ENCODE results near the gene PHKA2. TPM values are rescaled to one million over a fixed set of nuclear protein-coding genes. Genes with fewer than 3 reads are reported as not detected.

Gene PHKA2
- total RNA-seq, 5 donors from 2014 or later (not counting 1 experiment from before 2014, with no cell fraction given) = 35.0 to 46.0 (median 44.0) TPM

DNA sequence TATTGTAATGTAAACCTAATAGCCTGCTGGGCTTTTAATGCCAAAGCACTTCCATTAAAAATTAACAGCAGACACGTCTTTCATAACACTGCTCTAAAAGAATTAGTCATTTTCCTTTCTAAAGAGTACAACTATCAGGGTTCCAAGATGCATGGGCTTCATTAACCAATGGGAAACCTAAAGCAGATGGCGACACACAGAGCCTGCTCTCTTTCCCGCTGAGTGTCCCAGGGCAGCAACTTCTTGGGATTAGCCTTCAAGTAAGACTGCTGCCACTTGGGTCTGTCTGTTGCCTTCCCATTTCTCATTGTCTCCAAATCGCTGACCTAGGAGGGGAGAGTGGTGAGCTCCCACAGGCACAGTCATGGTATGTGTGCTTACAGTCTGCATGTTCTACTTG lies 14.0 kb upstream of the PHKA2 start:
- Histone ChIP-seq H3K4me3 (ENCODE audit: control insufficient read depth in 1 of 2, extremely low read depth in 1 of 2, low read length in 1 of 2) (no peak overlapping the region), H3K27ac (ENCODE audit: low read length) (no peak overlapping the region), H3K27me3 (replicated peaks in 1 of 2; ENCODE audit: control insufficient read depth in 2 of 2, extremely low read depth in 1 of 2, insufficient read depth in 2 of 2, low read length in 1 of 2) (no peaks in the 10 kb centered on the region), H3K4me1 (ENCODE audit: control insufficient read depth in 1 of 2, extremely low read depth in 1 of 2, insufficient read depth in 2 of 2, low read length in 2 of 2) (no peaks in the 10 kb centered on the region), H3K36me3 (ENCODE audit: control insufficient read depth in 2 of 2, extremely low read depth in 1 of 2, insufficient read depth in 1 of 2, low read length in 1 of 2) (no peaks in the 10 kb centered on the region), H3K9me3 (no peaks in the 10 kb centered on the region)
- WGBS (ENCODE audit: insufficient coverage) = no CpG with 5 or more reads among the region's 4 CpGs
- ChIA-PET POLR2A (interaction anchor here in 1 of 2 donors (0.6 kb wide), 1 partner anchor 48 kb away, joined by 3 read pairs; no protein-coding TSS in a partner anchor), CTCF (interaction anchor here in 1 of 2 donors (0.6 kb wide), 1 partner anchor 46 kb away, joined by 4 read pairs; no protein-coding TSS in a partner anchor)
- no peak for ATAC-seq (replicated peaks in 1 of 4)
- peaks cover 0 to 4% of the 10 kb centered on the region in 2 donors for H3K27me3 Mint-ChIP-seq
- H3K36me3 Mint-ChIP-seq = no peaks in the 10 kb centered on the region
- no peak overlapping the region for H3K4me3 Mint-ChIP-seq
- no peaks in the 10 kb centered on the region for H3K4me1 Mint-ChIP-seq
- no peak overlapping the region for H3K27ac Mint-ChIP-seq
- H3K9me3 Mint-ChIP-seq = no peaks in the 10 kb centered on the region
- DNase-seq = no peak

DNA sequence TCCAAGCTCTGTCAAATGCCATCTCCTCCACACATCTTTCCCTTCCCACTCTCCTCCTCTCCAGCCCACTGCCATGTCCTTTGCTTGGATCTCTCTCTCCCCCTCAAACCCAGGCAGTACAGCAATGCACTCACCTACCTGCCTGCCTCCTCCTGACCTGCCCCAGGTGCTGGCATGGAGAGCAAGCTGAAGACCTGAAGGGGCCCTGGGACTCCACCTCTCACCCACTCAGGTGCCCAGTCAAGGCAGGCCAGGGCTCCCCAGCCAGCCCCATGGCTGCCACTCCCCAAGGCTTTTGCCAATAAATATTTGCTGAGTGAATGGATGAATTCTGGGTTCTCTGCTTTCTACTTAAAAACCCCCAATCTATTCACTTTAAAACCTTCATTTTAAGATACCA lies 12.6 kb upstream of the PHKA2 start:
- no peak overlapping the region for H3K27ac Mint-ChIP-seq
- H3K27me3 Mint-ChIP-seq = peaks cover 0 to 6% of the 10 kb centered on the region in 2 donors
- Histone ChIP-seq H3K36me3 (ENCODE audit: control insufficient read depth in 2 of 2, extremely low read depth in 1 of 2, insufficient read depth in 1 of 2, low read length in 1 of 2) (no peaks in the 10 kb centered on the region), H3K4me1 (ENCODE audit: control insufficient read depth in 1 of 2, extremely low read depth in 1 of 2, insufficient read depth in 2 of 2, low read length in 2 of 2) (no peaks in the 10 kb centered on the region), H3K27me3 (replicated peaks in 1 of 2; ENCODE audit: control insufficient read depth in 2 of 2, extremely low read depth in 1 of 2, insufficient read depth in 2 of 2, low read length in 1 of 2) (no peaks in the 10 kb centered on the region), H3K9me3 (no peaks in the 10 kb centered on the region), H3K27ac (ENCODE audit: low read length) (no peak overlapping the region), H3K4me3 (ENCODE audit: control insufficient read depth in 1 of 2, extremely low read depth in 1 of 2, low read length in 1 of 2) (no peak overlapping the region)
- H3K4me3 Mint-ChIP-seq = no peak overlapping the region
- H3K9me3 Mint-ChIP-seq = no peaks in the 10 kb centered on the region
- H3K4me1 Mint-ChIP-seq = no peaks in the 10 kb centered on the region
- DNase-seq = no peak
- ATAC-seq (replicated peaks in 1 of 4) = no peak
- ChIA-PET POLR2A (no interaction called here), CTCF (interaction anchor here (0.5 to 1.5 kb wide), 3 partner anchors 9 to 337 kb away, joined by 4 to 6 read pairs (median 4); no protein-coding TSS in a partner anchor)
- H3K36me3 Mint-ChIP-seq = no peaks in the 10 kb centered on the region

GRCh38 chrX:18995221-18995620 lies 11.3 kb upstream of the PHKA2 start:
- WGBS (ENCODE audit: insufficient coverage) = no CpG with 5 or more reads among the region's 3 CpGs
- no peaks in the 10 kb centered on the region for H3K9me3 ChIP-seq
- H3K4me1 ChIP-seq (ENCODE audit: control insufficient read depth in 1 of 2, extremely low read depth in 1 of 2, insufficient read depth in 2 of 2, low read length in 2 of 2) = no peaks in the 10 kb centered on the region
- H3K27ac Mint-ChIP-seq = no peak overlapping the region
- ChIA-PET CTCF (interaction anchor here in 1 of 2 donors (1.5 kb wide), 1 partner anchor 10 kb away, joined by 4 read pairs; no protein-coding TSS in a partner anchor), POLR2A (interaction anchor here in 1 of 2 donors (0.7 kb wide), 1 partner anchor 61 kb away, joined by 5 read pairs; no protein-coding TSS in a partner anchor)
- no peak overlapping the region for H3K27ac ChIP-seq (ENCODE audit: low read length)
- H3K4me1 Mint-ChIP-seq = no peaks in the 10 kb centered on the region
- peaks cover 0 to 6% of the 10 kb centered on the region in 2 donors for H3K27me3 Mint-ChIP-seq
- no peak overlapping the region for H3K4me3 ChIP-seq (ENCODE audit: control insufficient read depth in 1 of 2, extremely low read depth in 1 of 2, low read length in 1 of 2)
- DNase-seq (no peak), ATAC-seq (replicated peaks in 1 of 4) (no peak)
- H3K9me3 Mint-ChIP-seq = no peaks in the 10 kb centered on the region
- H3K36me3 Mint-ChIP-seq = no peaks in the 10 kb centered on the region
- no peaks in the 10 kb centered on the region for H3K36me3 ChIP-seq (ENCODE audit: control insufficient read depth in 2 of 2, extremely low read depth in 1 of 2, insufficient read depth in 1 of 2, low read length in 1 of 2)
- H3K4me3 Mint-ChIP-seq = no peak overlapping the region
- no peaks in the 10 kb centered on the region for H3K27me3 ChIP-seq (replicated peaks in 1 of 2; ENCODE audit: control insufficient read depth in 2 of 2, extremely low read depth in 1 of 2, insufficient read depth in 2 of 2, low read length in 1 of 2)

DNA sequence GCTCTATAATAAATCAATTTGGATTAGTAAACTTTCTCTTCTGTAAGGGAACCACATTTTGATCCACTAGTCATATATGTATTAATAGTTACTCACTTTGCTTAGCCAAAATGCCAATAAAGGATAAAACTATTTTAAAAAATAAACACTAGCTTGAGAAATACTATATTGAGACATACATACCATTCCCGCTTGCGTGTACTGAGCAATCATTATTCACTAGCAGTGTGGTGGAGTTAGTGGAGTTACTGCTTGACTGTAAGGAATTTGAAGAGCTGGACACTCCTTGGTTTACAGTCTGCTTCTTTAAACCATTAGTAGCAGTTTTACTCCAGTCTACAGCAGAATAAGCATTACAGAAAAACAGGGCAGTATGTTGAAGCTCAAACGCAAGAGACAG lies 10.8 kb upstream of the PHKA2 start:
- H3K4me1 Mint-ChIP-seq = no peaks in the 10 kb centered on the region
- POLR2A ChIA-PET = interaction anchor here in 1 of 2 donors (0.7 kb wide), 1 partner anchor 60 kb away, joined by 5 read pairs; no protein-coding TSS in a partner anchor
- no CpG with 5 or more reads among the region's 3 CpGs for WGBS (ENCODE audit: insufficient coverage)

GRCh38 chrX:18992829-18993228 lies 8.9 kb upstream of the PHKA2 start:
- H3K9me3 Mint-ChIP-seq = no peaks in the 10 kb centered on the region
- Histone ChIP-seq H3K27me3 (replicated peaks in 1 of 2; ENCODE audit: control insufficient read depth in 2 of 2, extremely low read depth in 1 of 2, insufficient read depth in 2 of 2, low read length in 1 of 2) (no peaks in the 10 kb centered on the region), H3K9me3 (no peaks in the 10 kb centered on the region), H3K27ac (ENCODE audit: low read length) (no peak overlapping the region), H3K36me3 (ENCODE audit: control insufficient read depth in 2 of 2, extremely low read depth in 1 of 2, insufficient read depth in 1 of 2, low read length in 1 of 2) (no peaks in the 10 kb centered on the region), H3K4me1 (ENCODE audit: control insufficient read depth in 1 of 2, extremely low read depth in 1 of 2, insufficient read depth in 2 of 2, low read length in 2 of 2) (no peaks in the 10 kb centered on the region), H3K4me3 (ENCODE audit: control insufficient read depth in 1 of 2, extremely low read depth in 1 of 2, low read length in 1 of 2) (no peak overlapping the region)
- no peak for ATAC-seq (replicated peaks in 1 of 4)
- DNase-seq = no peak
- no peaks in the 10 kb centered on the region for H3K4me1 Mint-ChIP-seq
- ChIA-PET POLR2A (no interaction called here), CTCF (no interaction called here)
- H3K4me3 Mint-ChIP-seq = no peak overlapping the region
- H3K27me3 Mint-ChIP-seq = peaks cover 0 to 6% of the 10 kb centered on the region in 2 donors
- WGBS (ENCODE audit: insufficient coverage) = no CpG with 5 or more reads among the region's 7 CpGs
- H3K36me3 Mint-ChIP-seq = no peaks in the 10 kb centered on the region
- no peak overlapping the region for H3K27ac Mint-ChIP-seq

More for the DNA sequence above, 10.8 kb upstream of the PHKA2 start:
- H3K27ac Mint-ChIP-seq = no peak overlapping the region
- no peaks in the 10 kb centered on the region for H3K36me3 Mint-ChIP-seq
- H3K4me3 Mint-ChIP-seq = no peak overlapping the region
- ATAC-seq (replicated peaks in 1 of 4) (no peak), DNase-seq (no peak)
- no peaks in the 10 kb centered on the region for H3K36me3 ChIP-seq (ENCODE audit: control insufficient read depth in 2 of 2, extremely low read depth in 1 of 2, insufficient read depth in 1 of 2, low read length in 1 of 2)
- no peaks in the 10 kb centered on the region for H3K27me3 ChIP-seq (replicated peaks in 1 of 2; ENCODE audit: control insufficient read depth in 2 of 2, extremely low read depth in 1 of 2, insufficient read depth in 2 of 2, low read length in 1 of 2)
- H3K9me3 Mint-ChIP-seq = no peaks in the 10 kb centered on the region
- no peaks in the 10 kb centered on the region for H3K9me3 ChIP-seq
- H3K27ac ChIP-seq (ENCODE audit: low read length) = no peak overlapping the region
- CTCF ChIA-PET = no interaction called here
- no peaks in the 10 kb centered on the region for H3K4me1 ChIP-seq (ENCODE audit: control insufficient read depth in 1 of 2, extremely low read depth in 1 of 2, insufficient read depth in 2 of 2, low read length in 2 of 2)
- peaks cover 0 to 6% of the 10 kb centered on the region in 2 donors for H3K27me3 Mint-ChIP-seq
- H3K4me3 ChIP-seq (ENCODE audit: control insufficient read depth in 1 of 2, extremely low read depth in 1 of 2, low read length in 1 of 2) = no peak overlapping the region

DNA sequence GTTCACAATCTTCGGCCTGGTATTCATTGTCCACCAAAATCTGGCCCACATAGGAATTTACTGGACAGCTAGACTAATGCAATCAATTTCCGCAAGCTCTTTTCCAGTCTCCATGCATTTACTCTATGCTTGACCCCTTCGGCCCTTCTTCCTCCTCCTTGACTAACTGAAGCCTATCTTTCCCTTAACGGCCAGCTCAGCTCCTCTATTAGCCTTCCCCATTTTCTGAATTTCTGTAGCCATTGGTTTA lies 1.2 kb upstream of the PHKA2 start:
- peaks cover 0 to 17% of the 10 kb centered on the region in 2 experiments for H3K4me1 ChIP-seq (ENCODE audit: control insufficient read depth in 1 of 2, extremely low read depth in 1 of 2, insufficient read depth in 2 of 2, low read length in 2 of 2)
- no peaks in the 10 kb centered on the region for H3K9me3 ChIP-seq
- DNase-seq (no peak), ATAC-seq (replicated peaks in 1 of 4) (no peak)
- H3K4me1 Mint-ChIP-seq = peaks cover 7 to 31% (median 15%) of the 10 kb centered on the region in 3 donors
- no peaks in the 10 kb centered on the region for H3K27me3 ChIP-seq (replicated peaks in 1 of 2; ENCODE audit: control insufficient read depth in 2 of 2, extremely low read depth in 1 of 2, insufficient read depth in 2 of 2, low read length in 1 of 2)
- WGBS (ENCODE audit: insufficient coverage) = 0% methylated on average over 1 of the region's 4 CpGs
- peak overlapping the region; percentile 52 to 80 for H3K4me3 ChIP-seq (ENCODE audit: control insufficient read depth in 1 of 2, extremely low read depth in 1 of 2, low read length in 1 of 2)
- ChIA-PET CTCF (interaction anchor here in 1 of 2 donors (0.6 to 2.1 kb wide), 2 partner anchors 11 to 384 kb away, joined by 3 to 4 read pairs; no protein-coding TSS in a partner anchor), POLR2A (no interaction called here)
- peak overlapping the region; percentile 86 for H3K27ac ChIP-seq (ENCODE audit: low read length)
- H3K36me3 ChIP-seq (ENCODE audit: control insufficient read depth in 2 of 2, extremely low read depth in 1 of 2, insufficient read depth in 1 of 2, low read length in 1 of 2) = no peaks in the 10 kb centered on the region
- H3K4me3 Mint-ChIP-seq = peak overlapping the region; percentile 80 to 81 (median 81)
- no peaks in the 10 kb centered on the region for H3K9me3 Mint-ChIP-seq
- no peaks in the 10 kb centered on the region for H3K36me3 Mint-ChIP-seq
- peak overlapping the region; percentile 84 to 92 for H3K27ac Mint-ChIP-seq
- peaks cover 0 to 5% of the 10 kb centered on the region in 2 donors for H3K27me3 Mint-ChIP-seq
